Measurements from ENCODE around the gene ALDH9A1.

DNA sequence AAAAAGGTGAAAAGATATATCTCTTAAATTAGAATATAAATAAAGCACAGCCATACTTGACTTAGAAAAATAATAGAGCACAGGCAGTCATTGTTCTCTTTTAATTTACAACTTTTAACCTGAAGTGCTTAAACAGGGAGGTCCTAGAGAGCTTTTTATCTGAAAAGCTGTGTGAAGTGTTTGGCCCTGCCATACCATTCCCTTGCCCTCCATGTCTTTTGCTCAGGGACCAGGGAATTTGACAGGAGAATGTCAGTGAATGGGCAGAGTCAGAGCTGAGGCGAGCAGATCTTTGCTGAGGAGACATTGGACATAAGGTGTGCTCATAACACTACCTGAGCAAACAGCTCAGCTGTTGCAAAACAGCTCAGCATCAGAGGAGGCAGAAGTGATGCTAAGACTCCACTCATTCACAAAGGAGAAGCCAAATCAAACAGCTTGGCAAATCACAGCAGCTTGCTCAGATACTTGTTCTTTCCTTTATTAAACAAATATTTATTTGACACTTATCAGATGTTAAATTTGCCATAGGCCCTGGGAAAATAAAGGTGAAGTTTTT is 82.2 kb downstream of the ALDH9A1 start:
- TF ChIP-seq, protein P1, sequence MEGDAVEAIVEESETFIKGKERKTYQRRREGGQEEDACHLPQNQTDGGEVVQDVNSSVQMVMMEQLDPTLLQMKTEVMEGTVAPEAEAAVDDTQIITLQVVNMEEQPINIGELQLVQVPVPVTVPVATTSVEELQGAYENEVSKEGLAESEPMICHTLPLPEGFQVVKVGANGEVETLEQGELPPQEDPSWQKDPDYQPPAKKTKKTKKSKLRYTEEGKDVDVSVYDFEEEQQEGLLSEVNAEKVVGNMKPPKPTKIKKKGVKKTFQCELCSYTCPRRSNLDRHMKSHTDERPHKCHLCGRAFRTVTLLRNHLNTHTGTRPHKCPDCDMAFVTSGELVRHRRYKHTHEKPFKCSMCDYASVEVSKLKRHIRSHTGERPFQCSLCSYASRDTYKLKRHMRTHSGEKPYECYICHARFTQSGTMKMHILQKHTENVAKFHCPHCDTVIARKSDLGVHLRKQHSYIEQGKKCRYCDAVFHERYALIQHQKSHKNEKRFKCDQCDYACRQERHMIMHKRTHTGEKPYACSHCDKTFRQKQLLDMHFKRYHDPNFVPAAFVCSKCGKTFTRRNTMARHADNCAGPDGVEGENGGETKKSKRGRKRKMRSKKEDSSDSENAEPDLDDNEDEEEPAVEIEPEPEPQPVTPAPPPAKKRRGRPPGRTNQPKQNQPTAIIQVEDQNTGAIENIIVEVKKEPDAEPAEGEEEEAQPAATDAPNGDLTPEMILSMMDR (conservative IDR thresholded peaks at IDR 0.05; ENCODE audit: low read length): no peak
- no peak for TF ChIP-seq EZH2phosphoT487 (IDR thresholded peaks at IDR 0.05; ENCODE audit: borderline replicate concordance)

All from Loucy (cell line).